ENCODE results near the gene MYBPH. TPM values are rescaled to one million over a fixed set of nuclear protein-coding genes. Genes with fewer than 3 reads are reported as not detected.

MYBPH gene
- total RNA-seq, 1 donor from 2014 or later = not detected

Other genes starting within 250 kb of the MYBPH start
- gene KLHL12, start 248.6 kb downstream of the MYBPH start, total RNA-seq = 18.1 and 22.0 TPM in 2 replicates
- gene ADIPOR1, start 217.5 kb downstream of the MYBPH start, total RNA-seq = 62.1 and 141 TPM in 2 replicates
- gene CYB5R1, start 208.6 kb downstream of the MYBPH start, total RNA-seq = 24.8 and 55.2 TPM in 2 replicates
- gene TMEM183A, start 168.5 kb downstream of the MYBPH start, total RNA-seq = 62.3 and 70.0 TPM in 2 replicates
- under 0.01 TPM in 2 replicates for gene PPFIA4, start 149.3 kb downstream of the MYBPH start, total RNA-seq
- gene MYOG, start 89.8 kb downstream of the MYBPH start, total RNA-seq = not detected in 2 replicates
- not detected in 2 replicates for gene ADORA1, start 48.1 kb downstream of the MYBPH start, total RNA-seq
- not detected in 2 replicates for gene CHI3L1, start 10.9 kb upstream of the MYBPH start, total RNA-seq
- not detected in 2 replicates for gene CHIT1, start 53.8 kb upstream of the MYBPH start, total RNA-seq
- 22.4 TPM in 2 replicates for gene BTG2, start 129.7 kb upstream of the MYBPH start, total RNA-seq
- 3.7 and 14.3 TPM in 2 replicates for gene FMOD, start 175.3 kb upstream of the MYBPH start, total RNA-seq